Sciatic nerve (tissue), 2 donors: ENCODE measurements around the gene HOXA3. TPM values are rescaled to one million over a fixed set of nuclear protein-coding genes. Genes with fewer than 3 reads are reported as not detected.

Source experiments
- ATAC-seq: fragments of 200-7000 bp; cut with Tn5 transposase; one replicate; pipeline ENCODE4 v1.9.1; 2020; ENCODE audit warnings: mild to moderate bottlenecking, moderate library complexity
- DNase-seq: peaks from one replicate; pipeline ENCODE4 v3.0.0-alpha.2; 2020; ENCODE audit warnings: low spot score
- intact Hi-C: fragments of 100-400 bp; cut with DNase I; formaldehyde crosslinking; loops from one replicate; pipeline ENCODE4 v1.14.2; 2022
- total RNA-seq: library from RNA; stranded (reverse); fragmentation: NEBNext Ultra II Directional; extraction: Animal tissue kit (Norgen Biotek cat#: 25700); gene quantifications from one replicate; pipeline ENCODE4 v1.2.1, GENCODE V29; 2021
- donor health status: DM: no; HTN: no; CAD: no.
- donor health status: DM: no; HTN: no; CAD: no.

The HOXA3 gene
- total RNA-seq, 1 donor from 2014 or later, result 20.9 TPM

DNA sequence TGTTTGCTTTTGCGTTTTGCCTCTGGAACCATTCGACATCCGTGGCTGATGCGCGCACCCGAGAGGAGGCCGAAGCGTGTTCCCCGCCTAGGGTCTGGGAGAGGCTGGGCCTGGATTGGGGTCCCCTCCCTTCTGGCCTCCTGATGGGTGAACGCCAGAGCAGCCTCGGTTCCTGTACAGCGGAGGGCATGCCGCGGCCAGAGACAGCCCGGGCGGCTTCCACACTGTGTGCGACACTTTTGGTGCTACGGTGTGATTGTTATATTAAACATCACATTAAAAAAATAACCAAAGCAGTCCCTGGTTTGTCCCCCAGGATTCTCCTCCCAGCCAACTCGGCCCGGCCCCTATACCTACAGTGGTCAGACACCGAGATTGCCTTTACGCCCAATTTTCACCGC lies 7.8 kb upstream of the HOXA3 start:
- peak; percentile 61 for DNase-seq
- no peak for ATAC-seq

DNA sequence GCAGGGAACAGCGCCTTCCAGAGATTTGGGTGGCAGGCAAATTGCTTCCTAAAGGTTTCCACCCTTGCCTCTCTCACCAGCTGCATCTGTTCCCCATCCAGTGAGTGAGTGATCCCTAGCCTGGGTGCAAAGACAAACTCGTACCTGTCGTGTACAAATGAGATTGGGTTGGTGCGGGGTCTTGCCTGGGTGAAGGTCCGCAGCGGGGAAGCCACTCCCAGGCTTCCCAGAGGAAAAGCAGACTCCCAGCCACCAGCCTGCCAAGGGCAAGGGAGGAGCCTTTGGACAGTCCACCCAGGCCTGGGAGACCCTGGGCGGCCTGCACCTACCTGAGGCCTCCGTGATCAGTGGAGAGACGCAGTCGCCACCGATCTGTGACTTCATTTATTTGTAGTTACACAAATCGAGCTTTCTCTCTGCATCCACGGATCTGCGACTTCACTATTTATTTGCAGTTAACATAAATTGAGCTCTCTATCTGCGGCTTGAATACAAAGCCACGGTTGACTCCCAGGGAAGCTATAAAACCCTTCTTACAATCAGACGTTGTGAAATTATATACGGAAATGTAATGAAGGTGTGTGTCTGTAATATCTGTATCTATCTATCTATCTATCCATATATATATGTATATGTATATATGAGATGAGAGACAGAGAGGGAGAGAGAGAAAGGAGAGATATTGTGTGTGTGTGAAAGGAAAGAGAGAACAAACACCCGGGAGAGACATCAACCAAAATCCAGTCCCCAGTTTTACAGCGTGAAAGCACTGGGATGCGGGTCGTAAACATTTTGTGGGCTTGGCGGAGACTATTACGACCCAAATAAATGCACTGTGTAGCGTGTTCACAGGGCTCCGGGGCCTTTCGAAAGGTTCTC lies 7.1 kb upstream of the HOXA3 start:
- intact Hi-C loops, result loop anchor here (10.0 kb wide), 1 partner anchor 785 kb away; no protein-coding TSS in a partner anchor
- ATAC-seq, result no peak
- no peak for DNase-seq

More for the DNA sequence above, 7.8 kb upstream of the HOXA3 start:
- intact Hi-C loops, result no loop called here

- DNase-seq, result peak; percentile 55
These were observed 6.3 kb upstream of the HOXA3 start for GRCh38 chr7:27158436-27159265.

GRCh38 chr7:27157702-27158431 lies 5.5 kb upstream of the HOXA3 start:
- ATAC-seq, result no peak
- peak; percentile 55 for DNase-seq
- intact Hi-C loops, result loop anchor here (10.0 kb wide), 1 partner anchor 783 kb away; no protein-coding TSS in a partner anchor

More at GRCh38 chr7:27158436-27159265, 6.3 kb upstream of the HOXA3 start:
- no peak for ATAC-seq
- intact Hi-C loops, result loop anchor here (10.0 kb wide), 1 partner anchor 784 kb away; no protein-coding TSS in a partner anchor

DNA sequence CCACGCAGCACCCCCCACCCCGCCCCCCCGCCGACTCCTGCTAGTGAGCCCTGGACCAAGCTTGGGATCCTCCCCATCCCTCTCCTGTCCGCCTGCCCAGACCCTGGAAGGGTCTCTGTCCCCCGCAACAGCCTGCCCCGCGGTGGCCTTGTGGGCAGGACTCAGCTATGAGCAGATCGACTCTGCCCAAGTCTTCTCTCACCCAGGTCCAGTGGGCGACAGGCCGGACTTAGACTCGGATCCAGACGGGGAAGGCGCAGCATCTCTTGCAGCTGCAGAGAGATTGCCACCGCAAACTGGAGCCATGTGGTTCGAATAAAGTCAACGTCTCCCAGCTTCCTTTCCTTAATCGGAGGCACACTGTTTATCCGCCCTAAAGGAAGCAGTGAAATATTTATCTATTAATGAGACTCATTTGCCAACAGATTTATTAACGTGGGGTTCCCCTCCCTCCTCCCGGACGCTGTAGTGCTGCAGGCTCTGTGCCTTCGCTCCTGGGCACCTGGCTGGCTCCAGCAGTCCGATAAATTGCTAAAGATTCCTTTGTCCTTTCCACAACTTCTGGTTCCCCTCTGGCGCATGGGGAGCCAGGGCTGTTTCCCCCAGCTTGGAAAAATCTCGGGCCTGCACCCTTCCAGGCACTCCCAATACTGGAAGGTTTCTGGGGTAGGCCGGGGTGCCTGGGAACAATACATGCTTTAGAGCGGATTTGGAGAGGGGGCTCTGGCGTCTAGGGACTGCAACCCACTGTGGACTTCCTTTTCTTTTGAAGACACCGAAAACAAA lies 4.7 kb upstream of the HOXA3 start:
- intact Hi-C loops, result loop anchor here (10.0 kb wide), 1 partner anchor 782 kb away; no protein-coding TSS in a partner anchor
- DNase-seq (peak; percentile 70), ATAC-seq (no peak)

GRCh38 chr7:27156508-27156898 lies 4.1 kb upstream of the HOXA3 start, which contains the start of gene HOXA7:
Gene HOXA7 (minus strand): TSS chr7:27156675. CDS start chr7:27156545, 130 bp downstream.
- DNase-seq (peak; percentile 91), ATAC-seq (peak; percentile 73)
- intact Hi-C loops, result loop anchor here (10.0 kb wide), 1 partner anchor 782 kb away; no protein-coding TSS in a partner anchor

DNA sequence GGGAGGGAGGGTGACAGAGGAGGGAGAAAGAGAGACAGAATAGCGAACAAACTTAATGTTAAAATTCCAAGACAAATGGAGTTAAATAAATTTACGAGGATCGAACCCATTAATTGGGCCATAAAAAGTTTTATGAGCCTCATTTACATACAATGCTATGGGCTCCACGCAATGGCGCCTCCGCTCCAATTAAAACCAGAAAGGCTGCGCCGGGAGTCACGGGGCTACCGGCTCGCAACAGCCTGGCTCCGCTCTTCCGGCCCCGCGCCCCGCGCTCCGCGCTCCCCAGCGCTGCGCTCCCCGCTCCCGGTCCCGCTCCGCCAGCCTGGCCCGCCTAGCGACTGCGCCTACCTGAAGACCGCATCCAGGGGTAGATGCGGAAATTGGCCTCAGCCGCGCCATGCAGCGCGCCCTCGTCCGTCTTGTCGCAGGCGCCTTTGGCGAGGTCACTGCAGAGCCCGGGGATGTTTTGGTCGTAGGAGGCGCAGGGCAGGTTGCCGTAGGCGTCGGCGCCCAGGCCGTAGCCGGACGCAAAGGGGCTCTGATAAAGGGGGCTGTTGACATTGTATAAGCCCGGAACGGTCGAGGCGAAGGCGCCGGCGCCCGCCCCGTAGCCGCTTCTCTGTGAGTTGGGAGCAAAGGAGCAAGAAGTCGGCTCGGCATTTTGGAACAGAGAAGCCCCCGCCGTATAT lies 3.6 kb upstream of the HOXA3 start:
- peak; percentile 66 for DNase-seq
- peak; percentile 8 for ATAC-seq
- intact Hi-C loops, result loop anchor here (10.0 kb wide), 1 partner anchor 781 kb away; no protein-coding TSS in a partner anchor

DNA sequence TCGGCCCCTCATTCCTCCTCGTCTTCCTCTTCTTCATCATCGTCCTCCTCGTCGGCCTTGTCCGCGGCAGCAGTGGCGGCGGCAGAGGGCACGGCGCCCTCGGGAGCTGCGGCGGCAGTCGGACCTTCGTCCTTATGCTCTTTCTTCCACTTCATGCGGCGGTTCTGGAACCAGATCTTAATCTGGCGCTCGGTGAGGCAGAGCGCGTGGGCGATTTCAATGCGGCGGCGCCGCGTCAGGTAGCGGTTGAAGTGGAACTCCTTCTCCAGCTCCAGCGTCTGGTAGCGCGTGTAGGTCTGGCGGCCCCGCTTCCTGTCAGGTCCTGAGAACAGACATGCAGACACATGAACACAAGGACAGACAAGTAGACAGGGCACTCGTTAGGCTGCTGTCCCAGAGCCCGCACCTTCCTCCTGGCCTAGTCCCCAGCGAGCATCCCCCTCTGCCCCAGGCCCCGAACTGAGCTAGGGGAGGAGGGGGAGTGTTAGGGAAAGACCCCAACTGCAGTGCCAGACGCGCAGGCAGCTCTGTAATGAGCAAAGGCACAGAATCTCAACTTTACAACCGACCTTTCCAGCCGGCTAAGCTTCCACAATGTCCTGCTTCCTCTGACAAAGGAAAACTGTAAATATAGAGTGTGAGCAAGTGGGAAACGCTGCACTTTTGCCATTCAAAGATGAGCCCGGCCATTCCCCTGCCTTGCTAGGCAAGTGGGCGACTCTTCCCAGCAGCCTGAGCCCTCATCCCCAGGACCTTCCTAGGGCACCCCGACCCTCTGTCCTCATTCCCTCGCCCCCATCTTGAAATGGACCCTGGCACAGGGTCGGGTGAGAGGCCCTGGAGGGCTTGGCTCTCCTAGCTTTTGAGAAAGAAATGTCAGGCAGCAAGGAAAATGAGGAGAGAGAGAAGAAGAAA lies 2.8 kb upstream of the HOXA3 start:
- intact Hi-C loops, result loop anchor here (10.0 kb wide), 1 partner anchor 780 kb away; no protein-coding TSS in a partner anchor
- peak; percentile 67 for DNase-seq

DNA sequence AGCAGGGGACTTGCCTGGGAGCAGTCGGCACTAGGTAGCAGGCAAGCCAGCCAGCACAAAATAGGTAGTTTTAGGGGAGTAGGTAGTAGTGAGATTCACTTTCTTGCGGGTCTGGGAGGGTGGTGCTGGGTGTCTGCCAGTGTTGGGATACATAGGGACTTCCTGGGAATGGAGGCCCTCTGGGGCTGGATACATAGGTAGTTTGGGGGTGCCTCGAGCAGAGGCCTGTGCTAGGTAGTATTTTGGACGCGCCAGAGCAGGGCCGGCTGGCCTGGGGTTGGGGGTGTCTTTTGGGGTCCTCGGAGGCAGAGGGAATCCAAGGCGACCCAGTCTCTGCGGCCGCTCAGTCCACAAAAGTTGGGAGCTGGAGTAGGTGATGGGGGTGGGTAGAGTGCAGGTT lies 2.0 kb upstream of the HOXA3 start:
- no peak for ATAC-seq
- intact Hi-C loops, result loop anchor here (10.0 kb wide), 1 partner anchor 780 kb away; no protein-coding TSS in a partner anchor
- DNase-seq, result peak; percentile 56

More for the DNA sequence above, 2.8 kb upstream of the HOXA3 start:
- no peak for ATAC-seq

GRCh38 chr7:27153526-27153925 lies 1.1 kb upstream of the HOXA3 start:
- ATAC-seq (no peak), DNase-seq (no peak)
- intact Hi-C loops, result loop anchor here (10.0 kb wide), 1 partner anchor 779 kb away; no protein-coding TSS in a partner anchor

- DNase-seq (peak; percentile 61), ATAC-seq (no peak)
- intact Hi-C loops, result loop anchor here (10.0 kb wide), 1 partner anchor 778 kb away; no protein-coding TSS in a partner anchor
These were observed 546 bp upstream of the HOXA3 start for GRCh38 chr7:27152816-27153442.

DNA sequence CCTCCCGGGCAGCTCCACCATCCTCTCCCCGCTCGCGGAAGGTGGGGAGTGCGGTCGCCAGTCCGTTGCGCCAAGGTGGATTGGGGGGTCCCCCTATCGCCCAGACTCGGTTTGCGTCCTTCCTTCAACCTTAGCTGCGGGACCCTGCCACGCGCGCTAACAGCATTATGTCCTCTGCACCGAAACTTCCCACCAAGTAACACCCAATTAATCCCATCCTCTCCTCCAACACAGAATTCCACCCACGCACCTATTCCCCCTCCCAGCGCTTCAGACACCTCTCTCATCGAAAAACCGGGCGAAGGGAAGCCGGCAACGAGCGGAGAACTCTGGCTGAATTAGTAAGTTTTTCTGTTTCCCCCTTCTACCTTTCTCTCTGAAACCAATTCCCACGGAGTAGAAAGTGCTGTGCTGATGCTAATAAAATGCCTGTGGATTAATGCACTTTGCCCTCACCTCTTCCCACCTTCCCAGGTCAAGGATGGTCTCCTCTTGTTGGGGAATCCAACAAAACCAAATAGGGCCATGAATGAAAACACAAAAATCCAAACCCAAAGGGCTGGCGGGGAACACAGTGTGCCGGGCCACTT lies 947 bp downstream of the HOXA3 start:
- intact Hi-C loops, result loop anchor here (10.0 kb wide), 1 partner anchor 777 kb away; no protein-coding TSS in a partner anchor
- DNase-seq (peak; percentile 64), ATAC-seq (no peak)

DNA sequence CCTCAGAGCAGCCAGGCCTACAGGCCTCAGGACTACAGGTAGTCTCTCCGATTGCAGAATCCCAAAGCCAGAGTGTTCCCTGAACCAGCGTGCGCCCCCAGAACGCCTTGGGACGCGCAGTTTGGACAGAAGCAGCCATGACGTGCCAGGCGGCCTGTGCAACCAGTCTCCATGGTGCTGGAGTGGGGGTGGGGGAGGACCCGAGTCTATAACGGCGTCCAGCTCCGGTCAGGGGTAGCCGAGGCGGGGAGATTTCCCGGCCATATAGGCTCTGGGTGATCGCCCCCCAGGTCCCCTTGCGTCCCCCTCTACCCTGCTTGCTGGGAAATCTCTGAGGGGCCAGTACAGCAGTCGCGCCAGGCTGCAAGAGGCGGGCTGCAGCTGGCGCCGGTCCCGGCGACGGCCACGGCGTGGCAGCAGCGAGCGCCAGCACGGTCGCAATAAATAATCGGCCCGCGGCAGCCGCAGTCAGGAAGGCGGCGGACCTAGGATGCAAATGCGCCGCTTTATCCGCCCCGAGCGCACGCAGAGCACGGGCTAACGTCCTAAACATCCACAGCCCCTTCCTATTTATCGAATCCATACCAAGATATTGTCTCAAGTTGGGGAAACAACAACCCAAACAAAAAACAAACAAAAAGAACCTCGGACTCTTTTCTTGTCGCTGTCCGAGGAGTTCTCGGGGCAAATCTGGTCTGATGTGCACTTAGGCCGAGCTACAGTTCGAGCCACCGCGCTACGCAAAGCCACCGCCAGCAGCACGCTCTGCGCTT lies 1.6 kb downstream of the HOXA3 start:
- ATAC-seq, result peak; percentile 65
- DNase-seq, result peak; percentile 86
- intact Hi-C loops, result loop anchor here (10.0 kb wide), 1 partner anchor 776 kb away; no protein-coding TSS in a partner anchor

DNA sequence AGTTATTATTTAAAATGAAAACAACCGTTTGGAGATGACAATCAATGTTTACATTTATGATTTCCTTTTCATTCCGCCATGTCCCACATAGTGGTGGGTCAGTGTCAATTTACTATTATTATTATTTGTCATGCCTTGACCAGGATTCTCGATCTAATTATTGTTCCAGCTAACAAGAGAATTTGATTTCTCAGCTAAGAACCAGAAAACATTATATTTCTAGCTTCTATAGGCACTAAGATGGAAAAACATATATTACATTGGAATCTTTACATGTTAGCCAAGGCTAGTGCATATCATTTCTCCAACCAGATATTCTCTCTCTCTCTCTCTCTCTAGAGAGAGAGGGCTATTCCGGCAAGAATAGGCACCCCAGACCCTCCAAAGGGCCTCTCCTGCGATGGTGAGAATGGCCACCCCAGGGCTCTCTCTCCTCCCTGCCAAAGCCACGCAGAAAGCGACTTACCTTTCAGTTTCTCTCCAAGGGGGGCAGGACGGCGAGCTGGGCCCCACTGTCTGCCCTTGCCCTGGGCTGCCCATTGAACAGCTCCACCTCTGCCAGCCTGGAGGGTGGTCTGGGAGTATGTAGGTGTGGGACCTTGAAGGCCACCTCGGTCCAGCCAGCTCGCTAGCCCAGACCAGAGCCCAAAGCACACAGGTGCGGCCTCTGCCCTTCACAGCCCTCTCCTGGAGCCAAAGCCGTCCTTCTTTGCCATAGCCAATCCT lies 2.4 kb downstream of the HOXA3 start:
- intact Hi-C loops, result loop anchor here (10.0 kb wide), 1 partner anchor 775 kb away; no protein-coding TSS in a partner anchor
- DNase-seq (peak; percentile 56), ATAC-seq (no peak)
